HG02610 (cell line): Measurements from ENCODE around the gene LPO.

Experiments
- ATAC-seq: cut with Tn5 transposase; IDR thresholded peaks from one replicate; pipeline ENCODE4 v1.9.1; 2021; ENCODE audit warnings: mild to moderate bottlenecking, moderate library complexity; ENCODE audit not compliant: unreplicated experiment

The LPO gene

DNA sequence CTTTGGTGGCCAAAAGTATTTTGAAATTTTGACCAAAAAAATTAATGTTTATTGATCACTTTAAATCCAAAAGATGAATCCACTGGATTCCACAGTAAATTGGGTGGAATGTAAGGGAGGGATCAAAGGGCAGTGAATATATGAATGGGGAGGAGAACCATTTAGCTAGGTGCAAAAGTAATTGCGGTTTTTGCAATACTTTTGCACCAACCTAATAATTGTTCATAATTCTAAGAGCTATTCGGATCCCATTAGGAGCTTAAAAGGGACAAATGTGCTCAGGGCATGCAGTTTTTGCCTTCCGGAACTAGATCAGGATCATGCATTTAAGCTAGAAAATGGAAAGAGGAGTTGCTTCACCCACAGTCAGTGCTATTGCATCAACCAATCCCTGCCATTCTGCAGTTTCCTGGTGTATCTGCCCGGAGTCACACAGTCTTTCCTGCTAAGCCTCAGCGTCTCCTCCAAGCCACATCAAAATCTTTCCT, at the start of gene LPO:
Gene LPO, plus strand, starts transcription at position 438 of the 488 bp plus-strand sequence. CDS start 4,396 bp downstream, outside the sequence.
- no peak for ATAC-seq

DNA sequence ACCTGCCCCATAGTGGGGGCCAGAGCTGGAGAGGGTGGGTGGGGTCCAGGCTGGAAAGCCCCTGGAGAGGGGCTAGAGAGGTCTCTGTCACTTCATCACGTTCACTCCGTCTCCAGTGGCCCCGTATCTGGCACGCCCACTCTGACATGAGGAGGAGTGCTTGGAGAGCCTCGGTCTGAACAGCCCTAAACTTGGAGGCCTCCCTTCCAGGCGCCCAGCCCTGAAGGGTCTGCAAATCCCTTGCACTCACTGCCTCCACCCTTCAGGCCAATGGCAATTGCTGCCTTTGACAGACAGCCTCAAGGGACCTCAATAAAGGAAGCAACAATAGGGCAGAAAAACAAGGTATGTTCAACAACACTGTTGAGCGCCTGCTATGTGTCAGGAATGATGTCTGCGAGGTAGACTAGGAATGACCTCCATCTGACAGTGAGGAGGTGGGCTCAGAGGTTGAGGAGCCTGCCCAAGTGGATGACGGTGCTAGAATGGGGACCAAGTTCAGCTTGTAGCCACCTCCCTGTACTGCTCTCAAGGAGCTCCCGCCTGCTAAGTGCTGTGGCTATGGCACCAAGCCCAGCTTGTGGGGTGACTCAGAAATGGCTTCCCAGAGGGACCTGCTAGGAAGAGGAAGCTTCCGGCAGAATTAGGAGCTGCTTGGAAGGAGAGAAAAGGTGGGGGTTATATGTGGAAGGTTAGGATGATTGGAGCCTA, 48.8 kb upstream of the LPO start:
- no peak for ATAC-seq

DNA sequence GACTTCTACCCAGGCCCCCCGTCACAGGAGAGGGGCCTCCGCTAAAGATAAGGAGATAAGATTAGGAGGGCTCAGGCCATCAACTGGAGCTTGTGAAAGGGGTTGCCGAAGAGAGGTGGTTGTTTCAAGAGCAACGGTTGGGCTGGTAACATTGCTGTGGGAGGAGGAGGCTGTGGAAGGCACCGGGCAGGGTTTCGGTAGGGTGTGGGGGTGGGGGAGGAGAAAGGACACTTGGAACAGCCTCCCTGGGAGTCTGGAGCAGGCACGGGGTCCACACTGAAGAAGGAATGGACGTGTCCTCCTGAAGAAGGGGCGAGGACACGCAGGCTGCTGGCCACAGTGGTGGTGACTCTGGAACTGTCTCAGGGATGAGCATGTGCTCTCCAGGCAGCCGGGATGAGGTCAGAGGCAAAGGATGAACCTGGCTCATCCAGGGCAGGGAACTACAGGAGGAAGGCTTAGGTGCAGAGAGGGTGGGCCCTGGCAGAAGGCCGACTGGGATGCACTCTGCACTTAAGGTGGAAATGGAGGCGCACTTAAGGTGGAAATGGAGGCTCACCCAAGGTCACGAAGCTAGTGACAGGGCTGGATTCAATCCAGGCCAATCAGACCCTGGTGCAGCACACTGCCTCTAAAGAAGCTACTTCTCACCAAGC, 47.0 kb upstream of the LPO start:
- ATAC-seq = no peak

DNA sequence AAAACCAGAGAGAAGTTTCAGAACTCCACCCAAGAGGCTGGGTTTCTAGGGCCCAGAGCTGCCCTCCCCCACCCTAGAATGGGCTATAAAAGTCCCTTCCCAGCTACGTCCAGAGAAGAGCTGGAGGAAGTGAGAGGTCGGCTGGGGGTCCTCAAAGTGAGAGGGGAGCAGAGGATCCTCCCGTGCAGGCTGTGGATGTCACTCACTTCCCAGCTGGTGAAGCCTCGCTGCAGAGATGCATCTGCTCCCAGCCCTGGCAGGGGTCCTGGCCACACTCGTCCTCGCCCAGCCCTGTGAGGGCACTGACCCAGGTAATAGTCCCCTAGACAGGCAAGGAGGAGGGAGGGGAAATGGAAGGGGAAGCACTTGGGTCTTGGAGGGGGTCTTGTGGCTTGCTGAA, 45.8 kb upstream of the LPO start, which contains the start of gene EPX:
Gene EPX, plus strand, starts transcription at position 115 of the 400 bp plus-strand sequence. Its CDS starts 121 bp downstream, at position 236.
- ATAC-seq = no peak

DNA sequence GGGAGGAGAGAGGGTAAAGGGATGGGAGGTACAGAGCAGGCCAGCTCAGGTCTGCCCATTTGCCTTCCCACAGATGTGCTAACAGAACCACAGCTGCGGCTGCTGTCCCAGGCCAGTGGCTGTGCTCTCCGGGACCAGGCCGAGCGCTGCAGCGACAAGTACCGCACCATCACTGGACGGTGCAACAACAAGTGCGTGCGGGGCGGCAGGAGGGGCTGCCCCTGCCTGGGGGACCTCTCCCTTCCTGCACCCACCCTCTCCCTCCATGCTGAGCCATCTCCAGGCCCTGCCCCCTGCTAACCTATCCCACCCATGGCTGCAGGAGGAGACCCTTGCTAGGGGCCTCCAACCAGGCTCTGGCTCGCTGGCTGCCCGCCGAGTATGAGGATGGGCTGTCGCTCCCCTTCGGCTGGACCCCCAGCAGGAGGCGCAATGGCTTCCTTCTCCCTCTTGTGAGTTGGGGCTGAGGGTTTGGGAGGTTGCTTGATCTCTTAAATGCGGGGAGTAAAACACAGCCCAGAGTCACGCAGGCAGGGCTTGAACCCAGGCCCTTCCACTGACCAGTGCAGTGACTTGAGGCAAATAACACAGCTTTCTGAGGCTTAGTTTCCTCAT, 44.6 kb upstream of the LPO start:
- no peak for ATAC-seq

DNA sequence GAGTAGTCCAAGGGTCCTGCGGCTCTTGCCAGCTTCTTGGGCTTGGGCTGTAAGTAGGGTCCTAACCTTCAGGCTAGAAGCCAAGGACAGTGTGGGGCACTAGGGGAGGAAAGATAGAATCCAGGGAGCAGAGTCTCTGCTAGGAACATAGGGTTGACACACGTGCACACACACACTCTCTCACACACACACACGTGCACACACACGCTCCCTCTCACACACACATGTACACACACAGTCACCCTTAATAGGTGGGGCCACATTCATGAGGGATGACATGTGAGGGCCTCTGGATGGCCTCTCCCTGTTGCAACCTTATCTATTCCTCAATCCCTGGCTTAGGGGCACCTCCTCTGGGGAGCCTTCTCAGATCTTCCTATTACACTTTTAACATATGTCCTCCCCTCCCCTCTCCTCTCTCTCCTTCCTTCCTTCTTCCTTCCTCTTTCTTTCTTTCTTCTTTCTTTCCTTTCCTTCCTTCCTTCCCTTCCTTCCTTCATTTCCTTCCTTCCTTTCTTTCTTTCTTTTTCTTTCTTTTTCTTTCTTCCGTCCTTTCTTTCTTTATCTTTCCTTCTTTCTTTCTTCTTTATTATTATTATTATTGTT, 42.8 kb upstream of the LPO start:
- no peak for ATAC-seq

DNA sequence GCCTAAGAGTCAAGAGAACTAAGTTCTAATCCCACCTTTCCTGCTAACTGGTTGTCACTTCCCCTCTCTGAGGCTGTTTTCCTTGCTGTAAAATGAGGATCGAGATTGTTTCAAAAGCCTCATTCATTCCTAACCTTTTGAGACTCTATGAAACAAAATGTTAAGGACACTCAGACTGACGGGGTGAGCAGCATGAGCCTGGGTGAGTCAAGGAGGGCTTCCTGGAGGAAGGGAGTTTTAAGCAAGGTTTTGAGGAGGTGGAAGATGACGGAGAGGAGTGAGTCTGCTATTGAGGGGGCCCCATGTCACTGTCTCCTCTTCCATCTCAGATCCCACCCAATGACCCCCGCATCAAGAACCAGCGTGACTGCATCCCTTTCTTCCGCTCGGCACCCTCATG, 41.8 kb upstream of the LPO start:
- no peak for ATAC-seq

DNA sequence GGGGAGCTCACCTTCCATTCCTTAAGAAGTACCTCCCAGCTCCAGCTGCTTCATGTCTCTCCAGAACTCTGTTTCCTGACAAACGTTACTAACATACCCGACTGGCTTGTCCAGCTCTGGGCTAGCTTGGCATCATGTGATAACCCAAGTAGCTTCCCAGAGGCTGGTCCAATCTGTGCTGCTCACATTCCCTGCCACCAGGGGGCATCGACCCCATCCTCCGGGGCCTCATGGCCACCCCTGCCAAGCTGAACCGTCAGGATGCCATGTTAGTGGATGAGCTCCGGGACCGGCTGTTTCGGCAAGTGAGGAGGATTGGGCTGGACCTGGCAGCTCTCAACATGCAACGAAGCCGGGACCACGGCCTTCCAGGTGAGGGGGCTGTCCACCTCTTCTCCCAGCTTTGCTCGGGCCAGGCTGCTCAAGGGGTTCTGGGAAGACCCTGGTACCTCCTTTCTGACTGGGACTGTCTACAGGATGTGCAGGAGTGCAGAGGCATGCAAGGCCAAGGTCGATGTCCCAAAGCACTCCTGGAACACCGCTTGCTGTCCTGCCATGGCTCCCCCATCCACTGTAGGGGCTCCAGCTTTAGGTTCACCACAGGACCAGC, 38.3 kb upstream of the LPO start:
- no peak for ATAC-seq

DNA sequence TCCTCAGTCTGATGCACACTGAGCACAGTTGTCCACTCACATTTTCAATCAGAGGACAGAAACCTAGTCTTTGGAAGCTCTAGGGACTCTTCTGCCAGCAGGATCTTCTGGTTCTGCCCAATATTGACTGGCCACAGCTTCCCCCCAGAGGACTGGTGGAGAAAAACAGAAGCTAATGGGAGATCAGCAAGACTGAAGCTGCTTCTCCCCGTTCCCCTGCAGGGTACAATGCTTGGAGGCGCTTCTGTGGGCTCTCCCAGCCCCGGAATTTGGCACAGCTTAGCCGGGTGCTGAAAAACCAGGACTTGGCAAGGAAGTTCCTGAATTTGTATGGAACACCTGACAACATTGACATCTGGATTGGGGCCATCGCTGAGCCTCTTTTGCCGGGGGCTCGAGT, 35.5 kb upstream of the LPO start:
- ATAC-seq = no peak

DNA sequence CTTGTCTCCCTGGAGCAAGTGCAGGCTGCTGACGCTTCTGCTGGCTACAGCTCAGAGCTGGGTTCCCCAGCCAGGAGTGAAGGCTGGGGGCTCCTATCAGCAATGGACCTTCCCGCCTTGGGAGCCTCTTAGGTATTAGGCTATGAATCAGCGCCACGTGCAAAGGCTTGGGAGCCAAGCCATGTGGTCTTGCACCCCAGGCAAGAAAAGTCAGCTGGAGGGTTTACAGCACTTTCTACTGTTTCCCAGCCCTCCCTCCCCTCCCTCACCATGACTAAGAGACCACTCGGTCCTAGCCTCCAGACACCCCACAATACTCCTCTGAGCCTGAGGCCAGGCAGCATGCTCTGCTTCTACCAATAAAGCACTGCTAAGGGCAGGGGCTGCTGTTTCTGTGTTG, 33.6 kb upstream of the LPO start:
- ATAC-seq = no peak

DNA sequence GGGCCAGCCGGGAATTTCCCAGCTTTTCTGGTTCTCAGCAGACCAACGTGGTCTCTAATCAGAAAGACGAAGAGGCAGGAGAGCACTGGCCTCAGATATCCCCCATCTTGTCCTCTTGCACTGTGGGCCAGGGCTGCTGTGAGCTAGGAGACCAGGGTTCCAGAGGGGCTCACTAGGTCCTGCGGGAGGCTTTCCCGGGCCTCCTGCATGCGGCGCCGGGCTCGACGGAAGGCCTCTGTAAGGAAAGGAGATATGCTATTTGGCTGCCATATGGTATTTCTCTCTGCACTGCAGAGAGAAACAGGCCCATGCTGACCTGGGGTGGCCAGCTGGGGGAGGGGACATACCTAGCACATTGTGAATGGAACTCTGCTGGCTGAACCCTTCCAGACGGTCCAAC, 32.4 kb upstream of the LPO start:
- ATAC-seq = no peak

DNA sequence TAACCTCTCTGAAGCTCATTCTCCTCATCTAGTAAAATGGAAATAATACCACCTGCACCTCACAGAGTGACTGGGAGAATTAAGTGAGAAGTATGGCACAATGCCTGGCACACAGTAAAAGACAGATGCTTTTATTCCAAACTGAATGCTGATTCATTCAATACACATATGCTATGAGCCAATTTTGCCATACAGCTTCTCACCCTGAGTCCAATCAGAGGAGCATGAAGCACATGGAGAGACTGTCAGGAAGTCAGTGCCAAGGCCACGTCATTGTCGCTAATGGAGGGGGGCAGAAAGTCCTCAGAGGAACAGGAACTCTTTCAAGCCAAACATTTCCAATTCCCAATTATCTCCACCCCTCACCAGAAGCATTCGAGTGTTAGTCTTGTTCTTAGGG, 30.9 kb upstream of the LPO start:
- no peak for ATAC-seq

DNA sequence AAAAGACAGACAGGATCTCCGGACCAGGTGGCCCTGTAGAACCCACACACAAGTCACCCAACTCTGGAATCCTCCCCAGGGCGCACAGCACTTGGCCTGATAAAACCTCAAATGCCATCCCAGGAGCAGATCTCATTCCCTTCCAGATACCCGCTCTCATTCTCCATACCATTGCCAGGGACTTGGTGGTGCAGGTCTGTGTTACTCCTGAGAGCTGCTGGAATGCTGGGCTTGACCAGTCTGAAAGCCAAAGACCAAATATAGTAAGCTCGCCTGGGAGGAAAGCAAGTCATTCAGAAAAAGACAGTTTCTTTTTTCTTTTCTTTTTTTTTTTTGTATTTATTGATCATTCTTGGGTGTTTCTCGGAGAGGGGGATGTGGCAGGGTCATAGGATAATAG, 30.0 kb upstream of the LPO start:
- no peak for ATAC-seq

DNA sequence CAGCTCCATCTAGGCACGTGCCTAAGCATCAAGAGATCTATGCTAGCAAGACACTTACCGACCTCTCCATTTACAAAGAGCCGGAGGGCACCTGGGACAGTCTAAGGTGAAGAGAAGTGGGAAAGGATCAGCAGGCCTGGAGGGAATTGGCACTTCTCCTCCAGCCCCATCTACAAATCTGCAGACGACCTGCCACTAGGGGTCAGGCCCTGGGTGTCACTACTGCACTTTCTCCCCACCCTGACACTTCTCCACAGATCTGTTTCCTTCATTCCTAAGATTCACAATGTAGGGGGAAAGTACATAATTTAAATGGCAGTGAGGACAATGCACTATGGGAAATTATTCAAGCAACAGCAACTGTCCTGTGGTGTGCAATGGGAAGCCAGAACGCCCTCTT, 27.5 kb upstream of the LPO start:
- no peak for ATAC-seq

DNA sequence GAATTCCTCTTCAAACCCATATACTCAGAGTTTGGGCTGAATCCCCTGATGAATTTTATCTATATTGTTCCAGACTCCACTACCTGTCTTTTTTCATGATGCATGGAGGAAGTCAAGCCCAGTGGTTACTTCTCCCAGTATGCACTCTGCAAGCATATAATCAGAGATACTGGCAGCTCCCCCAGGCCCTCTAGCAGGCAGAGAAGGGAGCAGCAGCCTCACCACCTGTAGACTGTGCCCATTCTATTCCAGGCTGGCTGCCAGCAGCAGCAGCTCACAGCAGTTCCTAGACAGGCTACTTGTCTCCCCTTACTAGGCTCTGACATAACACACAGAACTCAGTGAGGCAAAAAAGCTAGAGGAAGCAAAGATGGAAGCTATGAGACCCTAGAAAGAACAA, 22.7 kb upstream of the LPO start:
- ATAC-seq = no peak

DNA sequence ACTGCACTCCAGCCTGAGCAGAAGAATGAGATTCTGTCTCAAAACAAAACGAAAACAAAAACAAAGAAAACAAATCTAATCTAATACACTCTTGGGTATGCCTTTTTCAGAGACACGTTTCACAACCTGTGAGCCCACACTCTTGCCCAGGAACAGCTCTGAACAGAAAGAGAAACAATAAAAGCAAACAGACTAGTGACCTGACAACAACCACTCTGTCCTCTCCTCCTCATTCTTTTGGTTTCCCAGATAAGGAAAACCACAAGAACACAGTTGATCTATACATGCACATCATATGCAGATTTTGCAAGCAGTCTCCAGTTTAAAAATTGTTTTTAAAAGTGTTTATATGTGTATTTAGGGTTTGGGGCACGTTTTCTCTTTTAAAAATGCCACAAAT, 20.6 kb upstream of the LPO start:
- no peak for ATAC-seq

DNA sequence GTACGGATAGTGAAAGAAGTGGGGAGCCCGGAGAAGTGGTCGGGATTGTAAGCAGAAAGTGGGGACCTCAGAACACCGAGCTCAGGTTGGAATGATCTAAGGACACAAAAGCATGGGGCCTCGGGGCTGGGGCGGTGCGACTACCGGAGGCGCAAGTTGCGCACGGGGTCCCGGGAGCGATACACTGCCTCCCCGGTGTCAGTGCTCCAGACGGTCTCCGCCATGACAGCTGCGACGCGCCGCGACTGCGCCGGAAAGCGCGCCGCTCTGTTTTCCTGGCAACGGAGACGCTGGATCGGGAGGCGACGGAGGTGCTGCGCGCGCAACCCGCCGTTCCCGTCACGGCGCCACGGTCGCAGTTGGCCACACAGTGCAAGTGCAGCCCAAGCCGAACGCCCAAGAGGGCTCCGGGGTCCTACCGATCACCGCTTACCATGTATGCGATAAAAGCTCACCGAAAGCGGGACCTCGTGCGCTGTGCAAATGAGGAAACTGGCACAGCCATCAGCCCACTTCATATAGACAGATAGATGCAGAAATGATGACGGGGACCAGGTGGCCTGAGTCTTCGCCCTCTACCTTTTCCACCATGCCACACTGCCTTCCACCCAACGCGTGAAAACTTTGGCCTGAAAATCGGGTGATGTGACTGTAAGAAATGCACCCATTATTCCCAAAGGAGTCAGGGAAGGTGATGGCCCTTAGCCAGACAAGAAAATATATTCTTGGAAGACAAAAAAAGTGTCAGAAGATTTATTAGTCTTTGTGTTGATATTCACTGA, 19.2 kb upstream of the LPO start, which contains the start of gene MKS1:
Gene MKS1, minus strand, starts transcription at position 249 of the 782 bp plus-strand sequence. Its CDS starts 25 bp downstream, at position 224.
- peak; percentile 92 for ATAC-seq

DNA sequence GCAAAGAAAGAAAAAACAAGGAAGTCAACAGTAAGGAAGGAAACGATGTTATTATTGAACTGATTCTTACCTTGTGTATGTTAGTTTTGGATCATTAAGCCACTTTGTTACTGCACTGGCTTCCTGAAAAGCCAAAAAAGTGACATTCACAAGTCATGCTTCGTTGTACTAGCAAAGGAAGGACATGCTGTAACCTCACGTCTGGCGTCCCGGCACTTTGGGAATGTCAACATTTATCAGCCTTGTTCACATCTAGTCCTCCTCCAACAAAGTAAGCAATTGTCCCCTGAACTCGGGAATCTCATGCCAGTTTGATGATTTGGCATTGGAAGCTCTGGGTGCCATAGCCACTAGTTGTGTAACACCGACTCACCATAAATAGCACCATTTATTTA, 18.6 kb upstream of the LPO start:
- ATAC-seq = no peak

DNA sequence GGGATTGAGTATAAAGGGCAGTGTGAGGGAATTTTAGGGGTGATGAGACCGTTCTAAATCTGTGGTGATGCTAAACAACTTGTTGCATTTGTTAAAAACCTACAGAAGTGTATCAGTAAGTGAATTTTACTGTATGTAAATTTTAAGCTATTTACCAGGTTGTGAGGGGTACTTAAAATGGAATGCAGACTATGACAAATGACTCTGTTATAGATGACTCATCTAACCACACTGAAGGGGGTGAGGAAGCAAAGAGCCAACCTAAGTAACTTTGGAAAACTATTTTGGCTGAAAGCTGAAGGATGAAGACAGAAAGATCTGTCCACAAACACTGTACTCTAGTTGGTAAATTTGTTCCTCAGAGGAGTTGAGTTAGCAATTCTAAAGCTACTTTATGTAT, 14.1 kb upstream of the LPO start:
- ATAC-seq = no peak

DNA sequence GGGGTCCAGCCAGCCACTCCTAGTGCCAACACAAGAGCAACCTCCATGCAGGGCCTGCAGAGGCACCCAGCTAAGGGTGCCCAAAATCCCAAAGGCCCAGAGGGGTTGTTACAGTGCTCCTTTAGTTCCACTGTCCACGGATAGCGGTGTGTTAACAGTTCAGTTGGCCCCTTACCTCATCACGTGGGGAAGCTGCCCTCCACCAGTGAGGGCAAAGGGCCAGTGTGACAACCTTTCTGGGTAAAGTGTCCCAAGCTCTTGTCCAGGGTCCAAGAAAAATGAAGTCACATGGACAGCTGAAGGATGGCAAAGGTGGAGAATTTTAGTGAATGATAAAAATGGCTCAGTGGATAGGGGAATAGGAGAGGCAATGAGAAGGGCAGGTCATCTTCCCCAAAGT, 10.7 kb upstream of the LPO start:
- no peak for ATAC-seq
